Epithelial cell of proximal tubule (primary cell): ENCODE results near the gene TAMALIN. TPM values are rescaled to one million over a fixed set of nuclear protein-coding genes. Genes with fewer than 3 reads are reported as not detected.

ENCODE experiments used
- DNase-seq: peaks from one replicate; pipeline ENCODE4 v3.0.0-alpha.2; 2011; ENCODE audit warnings: low read depth
- H3K4me3 ChIP-seq: 2 replicates; pipeline ENCODE4 v1.5.1; 2011; ENCODE audit warnings: low read depth, mild to moderate bottlenecking, low read length
- CTCF ChIP-seq: conservative IDR thresholded peaks from 2 replicates; pipeline ENCODE4 v1.5.1; 2012; ENCODE audit warnings: low read depth, mild to moderate bottlenecking, low read length
- total RNA-seq: library from RNA; depleted of rRNA; stranded (reverse); fragments of >200 nt; gene quantifications from 2 replicates; pipeline ENCODE4 v1.2.3, GENCODE V29; 2015

TAMALIN gene
- total RNA-seq, 1 donor from 2014 or later, result 2.9 TPM

- no peak for TF ChIP-seq CTCF
- no peak for DNase-seq
Observed at GRCh38 chr12:52054833-52055730, 48.3 kb downstream of the TAMALIN start.

GRCh38 chr12:52055731-52056711 lies 49.3 kb downstream of the TAMALIN start:
- no peak for TF ChIP-seq CTCF
- no peak overlapping the region for H3K4me3 ChIP-seq
- no peak for DNase-seq

More at GRCh38 chr12:52054833-52055730, 48.3 kb downstream of the TAMALIN start:
- H3K4me3 ChIP-seq, result no peak overlapping the region

GRCh38 chr12:52056801-52057637 lies 50.3 kb downstream of the TAMALIN start:
- no peak overlapping the region for H3K4me3 ChIP-seq
- TF ChIP-seq CTCF, result no peak
- DNase-seq, result no peak

GRCh38 chr12:52057638-52058576 lies 51.2 kb downstream of the TAMALIN start:
- no peak for TF ChIP-seq CTCF
- DNase-seq, result no peak

GRCh38 chr12:52058631-52059361 lies 52.0 kb downstream of the TAMALIN start:
- no peak for TF ChIP-seq CTCF
- no peak for DNase-seq
- no peak overlapping the region for H3K4me3 ChIP-seq

More at GRCh38 chr12:52057638-52058576, 51.2 kb downstream of the TAMALIN start:
- no peak overlapping the region for H3K4me3 ChIP-seq
